Smooth muscle cell of the brain vasculature (primary cell): ENCODE measurements around the gene CROCC2.

ENCODE experiments used
- DNase-seq: peaks from one replicate; pipeline ENCODE4 v3.0.0-alpha.2; 2012; ENCODE audit warnings: low read depth, low spot score

The CROCC2 gene

GRCh38 chr2:240905176-240905781 lies 857 bp upstream of the CROCC2 start:
- no peak for DNase-seq

DNA sequence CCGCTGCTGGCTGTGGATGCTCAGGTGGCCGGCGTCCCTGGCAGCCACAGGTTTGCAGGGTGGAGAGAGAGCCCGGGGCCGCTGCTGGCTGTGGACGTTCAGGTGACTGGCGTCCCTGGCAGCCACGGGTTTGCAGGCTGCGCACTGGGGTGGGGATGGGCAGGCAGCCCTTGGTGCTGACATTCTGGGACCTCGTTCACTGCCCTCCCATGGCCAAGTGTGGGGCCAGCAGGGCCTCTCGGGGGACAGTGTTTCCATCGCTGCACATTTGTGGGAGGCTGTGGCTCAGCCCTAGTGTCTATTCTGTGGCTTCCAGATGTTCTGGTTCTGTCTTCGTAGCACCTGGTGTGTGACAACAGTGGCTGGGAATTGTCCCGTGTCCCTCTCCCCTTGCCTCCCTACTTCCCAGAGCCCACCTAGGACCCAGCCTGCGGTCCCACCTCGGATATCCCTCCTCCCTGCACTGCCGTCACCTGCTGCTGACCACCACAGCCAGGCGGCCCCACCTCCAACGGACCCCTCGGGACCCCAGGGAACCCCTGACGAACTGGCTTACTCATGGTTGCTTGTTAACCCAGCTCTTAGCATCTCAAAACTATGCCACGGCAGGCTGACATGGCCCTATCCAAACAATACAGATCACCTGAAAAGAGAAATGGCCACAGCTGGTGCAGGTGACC lies 915 bp downstream of the CROCC2 start:
- no peak for DNase-seq

- no peak for DNase-seq
These were observed 3.3 kb downstream of the CROCC2 start for GRCh38 chr2:240909216-240909974.

DNA sequence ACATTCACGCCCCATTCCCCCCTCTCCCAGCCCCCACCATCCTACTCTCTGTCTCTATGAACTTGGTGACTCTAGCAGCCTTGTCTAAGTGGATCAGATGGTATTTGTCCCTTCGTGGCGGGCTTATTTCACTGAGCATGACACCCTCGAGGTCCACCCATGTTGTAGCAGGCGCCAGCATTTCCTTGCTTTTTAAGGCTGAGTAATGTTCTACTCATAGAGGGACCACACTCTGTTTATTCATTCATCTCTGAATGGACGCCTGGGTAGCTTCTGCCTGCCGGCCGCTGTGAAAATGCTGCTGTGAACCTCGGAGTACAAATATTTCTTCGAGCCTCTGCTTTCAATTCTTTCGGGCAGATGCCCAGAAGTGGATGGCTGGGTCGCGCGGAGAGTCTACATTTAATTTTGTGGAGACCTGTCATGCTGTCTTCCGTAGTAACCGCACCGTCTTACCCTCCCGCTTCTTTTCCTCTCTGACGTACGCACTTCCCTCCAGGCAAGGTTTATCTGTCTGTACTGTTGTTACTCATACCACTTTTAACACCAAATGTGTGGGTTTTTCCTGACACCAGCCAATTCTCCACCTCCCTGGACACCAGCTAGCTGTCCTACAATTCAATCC lies 5.6 kb downstream of the CROCC2 start:
- no peak for DNase-seq

DNA sequence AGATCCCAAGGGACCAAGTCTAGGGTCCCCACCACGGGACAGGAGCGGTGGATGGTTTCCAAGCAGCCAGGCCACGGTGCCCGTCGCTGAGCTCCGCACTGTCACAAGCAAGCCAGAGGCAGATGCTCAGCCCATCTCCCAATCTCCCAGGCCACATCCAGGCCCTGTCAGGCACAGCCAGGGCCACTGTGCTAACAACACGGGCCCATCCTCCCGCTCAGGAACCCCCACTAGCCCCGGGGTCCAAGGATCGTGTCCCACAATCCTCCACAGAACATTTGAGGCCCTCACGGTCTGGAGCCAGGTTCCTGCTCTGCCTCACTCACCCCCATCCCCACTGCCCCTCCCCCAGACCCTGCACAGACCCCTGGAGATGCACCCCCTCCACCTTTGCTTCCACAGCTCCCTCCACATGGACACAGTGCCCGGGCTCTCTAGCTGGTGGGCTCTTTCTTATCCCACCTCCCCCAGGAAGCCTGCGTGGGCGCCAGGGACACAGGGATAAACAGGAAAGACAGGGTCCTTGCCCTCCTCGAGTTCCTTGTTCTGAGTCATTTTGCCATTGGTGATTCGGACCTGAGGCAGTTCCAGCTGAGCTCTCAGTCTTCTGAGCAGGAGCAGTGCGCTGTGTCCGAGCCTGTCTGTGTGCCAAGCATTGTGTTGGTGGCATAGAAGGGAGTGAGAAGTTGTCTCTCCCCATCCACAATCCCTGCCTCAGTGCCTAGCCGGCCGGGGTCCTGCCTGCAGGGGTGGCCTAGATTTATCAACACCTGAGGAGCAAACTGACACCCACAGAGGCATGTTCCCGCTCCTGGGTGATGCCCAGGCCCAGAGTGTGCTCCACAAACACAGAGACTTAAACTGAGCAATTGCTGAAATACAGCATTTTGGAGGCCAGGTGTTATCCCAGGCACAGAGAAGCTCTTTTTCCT lies 7.0 kb downstream of the CROCC2 start:
- DNase-seq: no peak

DNA sequence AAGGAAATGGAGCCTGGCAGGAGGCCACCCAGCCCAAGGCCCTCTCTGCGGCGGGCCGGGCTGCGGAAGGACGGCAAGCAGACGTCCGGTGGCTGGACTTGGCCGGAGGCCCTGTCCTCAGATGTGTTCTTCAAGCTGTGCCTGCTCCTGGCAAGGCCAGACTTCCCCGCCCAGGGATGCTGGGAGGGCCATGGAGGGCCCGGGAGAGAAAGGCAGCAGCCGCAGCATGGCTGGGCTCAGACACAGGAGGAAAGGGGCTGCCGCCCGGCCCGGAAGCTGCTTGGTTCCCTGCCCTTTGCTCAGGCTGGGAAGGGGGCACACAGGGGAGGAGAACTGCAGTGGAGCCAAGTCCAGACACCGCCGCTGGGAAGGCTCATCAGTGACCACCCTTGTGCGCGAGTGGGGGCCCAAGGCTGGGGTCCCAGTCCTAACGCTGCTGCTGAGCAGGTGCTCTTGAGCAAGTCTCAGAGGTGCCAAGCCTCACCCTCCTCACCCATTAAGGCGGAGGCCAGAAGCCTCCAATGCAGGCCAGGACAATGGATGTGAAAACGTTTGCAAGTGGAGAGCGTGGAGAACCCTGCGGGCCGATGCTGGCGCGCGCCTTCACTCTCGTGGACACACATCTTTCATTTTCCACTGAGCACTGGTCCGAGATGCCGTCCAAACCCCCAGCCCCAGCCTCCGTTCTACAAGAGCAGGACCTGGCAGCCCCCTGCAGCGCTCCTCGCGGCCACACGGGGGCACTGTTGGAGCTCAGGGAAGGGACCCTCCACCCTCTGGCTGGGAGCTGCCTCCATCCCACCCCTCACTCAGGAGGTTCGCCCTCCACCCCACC lies 7.9 kb downstream of the CROCC2 start:
- DNase-seq: peak; percentile 70

- no peak for DNase-seq
These were observed 8.7 kb downstream of the CROCC2 start for GRCh38 chr2:240914645-240915525.

DNA sequence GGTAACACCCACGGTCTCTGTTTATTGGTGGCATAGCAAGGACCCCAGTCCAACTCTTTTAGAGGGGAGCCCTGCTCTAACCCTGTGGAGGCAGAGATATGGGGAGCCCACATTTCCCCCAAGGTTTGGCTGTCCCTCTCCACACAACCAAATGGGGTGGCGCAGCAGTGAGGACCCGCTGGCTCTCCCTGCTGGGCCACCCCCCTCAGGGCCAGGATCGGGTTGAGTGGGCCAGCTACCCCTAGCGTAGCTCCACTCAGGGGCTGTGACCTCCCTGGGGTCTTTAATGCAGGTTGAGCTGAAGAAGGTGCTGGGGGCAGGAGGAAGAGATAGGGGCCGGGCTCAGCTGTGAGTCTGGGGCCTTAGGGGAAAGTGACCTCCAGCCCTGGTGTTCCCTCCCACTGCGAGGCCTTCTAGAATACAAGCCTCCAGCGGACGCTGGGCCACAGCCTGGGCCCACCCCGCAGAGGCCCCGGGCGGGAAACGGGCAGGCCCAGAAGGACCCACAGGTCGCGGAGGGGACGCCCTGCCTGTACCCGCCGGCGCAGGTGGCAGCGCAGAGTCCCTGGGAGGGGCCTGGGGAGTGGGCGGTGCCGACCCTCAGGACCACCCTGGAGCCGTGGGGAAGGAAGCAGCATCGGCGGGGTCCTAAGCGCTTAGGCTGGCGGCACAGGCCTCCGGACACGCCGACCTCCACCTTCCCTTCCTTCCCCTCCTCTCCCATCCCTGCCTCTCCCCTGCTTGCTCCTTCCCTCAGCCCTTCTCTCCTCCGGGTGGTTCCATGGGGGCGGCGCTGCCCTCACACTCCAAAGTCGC lies 9.6 kb downstream of the CROCC2 start:
- DNase-seq: no peak

GRCh38 chr2:240916571-240917008 lies 10.5 kb downstream of the CROCC2 start:
- peak; percentile 79 for DNase-seq

- DNase-seq: no peak
These were observed 11.0 kb downstream of the CROCC2 start for GRCh38 chr2:240917009-240917683.

DNA sequence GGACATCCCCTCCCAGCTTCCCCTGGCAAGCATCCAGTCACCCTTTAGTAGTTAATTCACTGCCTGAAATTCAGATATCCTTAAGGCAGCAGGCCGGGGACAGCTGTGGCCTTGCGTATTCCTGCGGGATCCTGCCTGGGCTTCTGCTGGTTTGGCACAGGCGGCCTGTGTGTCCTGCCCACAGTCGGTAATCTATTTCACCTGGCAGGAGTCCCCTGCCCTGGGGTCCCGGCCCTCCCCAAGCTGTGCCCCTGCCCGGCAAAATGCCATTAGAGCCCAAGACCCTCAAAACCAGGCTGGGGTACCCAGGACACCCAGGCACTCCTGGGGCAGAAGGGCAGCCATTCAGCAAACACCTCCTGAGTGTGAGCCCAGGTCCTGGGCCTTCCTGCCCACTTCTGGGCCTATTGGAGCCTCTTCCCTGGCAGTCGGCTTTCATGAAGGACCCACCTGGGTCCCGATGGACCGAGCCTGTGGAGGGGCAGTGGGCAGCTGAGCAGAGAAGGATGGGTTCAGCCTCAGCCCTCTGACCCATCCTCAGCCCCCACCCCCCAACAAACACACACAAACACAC lies 11.6 kb downstream of the CROCC2 start:
- DNase-seq: no peak

GRCh38 chr2:240918258-240919091 lies 12.3 kb downstream of the CROCC2 start:
- DNase-seq: no peak

DNA sequence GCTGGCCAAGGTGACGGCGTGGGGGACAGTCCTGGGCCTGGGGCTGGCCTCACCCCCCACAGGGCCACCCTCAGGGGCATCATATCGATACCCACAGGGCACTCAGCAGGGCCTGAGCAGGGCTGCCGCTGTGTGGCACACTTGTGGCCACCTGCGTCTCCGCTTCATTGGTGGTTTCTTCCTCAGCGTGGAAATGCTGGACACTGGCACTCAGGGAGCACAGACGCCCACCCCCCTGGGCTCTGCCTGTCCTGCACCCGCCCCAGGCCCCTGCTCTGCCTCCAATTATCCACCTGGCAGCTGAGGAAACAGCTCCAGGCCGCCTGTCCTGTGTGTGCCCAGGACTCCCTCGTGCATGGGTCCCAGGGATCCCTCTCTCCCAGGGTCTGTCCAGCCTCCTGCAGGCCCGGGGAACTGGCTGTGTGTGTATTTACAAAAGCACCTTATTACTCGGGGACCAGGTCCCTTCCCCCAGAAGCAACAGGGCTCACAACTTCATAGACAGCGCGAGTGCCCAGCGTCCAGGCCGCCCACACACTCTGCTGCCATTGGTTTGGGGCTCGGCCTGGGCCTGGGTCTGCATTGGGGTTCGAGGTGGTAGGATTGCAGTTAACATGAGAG lies 13.1 kb downstream of the CROCC2 start:
- DNase-seq: no peak

DNA sequence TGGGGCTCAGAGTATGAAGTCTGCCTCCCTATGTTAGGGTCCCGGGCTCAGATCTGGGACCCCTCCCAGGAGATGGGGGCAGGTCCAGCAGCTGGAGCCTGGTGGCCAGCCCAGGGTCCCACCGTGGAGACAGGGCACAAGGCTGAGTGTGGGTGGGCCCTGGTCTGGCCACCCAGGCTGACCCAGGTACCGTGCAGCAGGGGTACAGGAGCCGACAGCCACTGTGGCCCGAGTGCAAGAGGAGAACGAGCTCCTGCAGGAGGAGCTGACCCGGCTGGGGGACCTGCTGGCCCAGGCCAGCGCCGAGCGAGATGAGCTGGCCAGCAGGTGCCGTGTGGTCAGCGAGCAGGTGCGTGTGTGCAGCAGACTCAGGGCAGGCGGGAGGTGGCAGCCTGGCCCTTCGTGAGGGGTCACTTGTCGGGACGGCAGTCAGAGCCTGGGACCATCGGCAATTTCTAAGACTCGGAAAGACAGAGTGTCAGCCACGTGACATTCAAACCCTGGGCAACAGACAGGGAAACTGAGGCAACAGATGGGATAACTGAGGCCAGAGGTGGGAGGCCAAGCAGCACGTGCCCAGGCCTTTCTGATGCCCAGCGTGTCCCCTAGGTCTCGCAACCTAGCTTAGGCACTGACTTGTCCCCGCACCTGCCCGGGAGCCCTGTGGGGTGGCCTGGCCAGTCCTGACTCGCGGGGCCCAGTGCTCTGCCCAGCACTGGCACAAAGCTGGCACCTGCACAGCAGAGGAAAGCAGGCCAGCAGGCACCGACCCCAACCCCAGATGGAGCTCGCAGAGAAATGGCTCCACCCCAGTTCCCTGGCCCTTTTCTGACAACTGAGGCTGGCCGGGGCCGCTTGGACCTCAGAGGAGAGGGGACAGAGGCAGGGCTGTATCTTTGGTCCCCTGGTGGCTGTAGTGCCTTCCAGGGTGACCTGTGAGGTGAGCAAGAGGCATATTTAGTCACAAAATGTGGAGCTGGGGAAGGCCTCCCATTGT lies 13.9 kb downstream of the CROCC2 start:
- no peak for DNase-seq

DNA sequence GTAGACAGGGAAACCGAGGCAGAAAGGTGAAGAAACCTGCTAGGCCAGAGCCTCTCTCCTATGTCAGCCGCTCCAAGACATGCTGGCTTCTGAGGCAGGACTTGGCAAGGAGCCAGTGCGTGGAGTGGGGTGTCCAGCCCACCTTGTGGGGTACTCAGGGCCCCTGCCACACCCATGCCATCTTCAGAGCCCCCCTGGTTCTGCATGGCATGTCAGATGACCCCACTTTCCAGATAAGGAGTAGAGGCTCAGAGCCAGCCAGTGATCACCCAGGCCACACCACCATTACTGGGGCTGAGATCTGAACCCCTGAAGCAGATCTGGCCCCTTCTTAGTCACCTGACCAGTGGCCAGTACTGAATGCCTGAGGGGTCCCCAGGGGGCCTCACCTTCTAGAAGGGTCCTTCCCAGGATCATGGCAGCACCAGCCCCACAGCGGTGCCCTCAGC lies 14.7 kb downstream of the CROCC2 start:
- DNase-seq: no peak
